Prostate gland (tissue), 2 donors: Measurements from ENCODE around the gene RBM41. TPM values are rescaled to one million over a fixed set of nuclear protein-coding genes. Genes with fewer than 3 reads are reported as not detected.
A peak's percentile ranks its signal among the peaks of the same experiment; 100 is the strongest.
"Not testable (repeated sequence)": the region's sequence is repeated elsewhere in the genome, so short reads cannot be mapped to it uniquely, and the experiment has no call there.

ENCODE experiments used
- DNase-seq: peaks from one replicate; pipeline ENCODE4 v3.0.0-alpha.2; 2019; ENCODE audit warnings: low spot score
- H3K27ac ChIP-seq, 2 donors: fragments of 200-600 bp; sonication (generic); 2 replicates each; pipeline ENCODE4 v1.5.1; 2017 to 2019
- H3K27me3 ChIP-seq: fragments of 200-600 bp; sonication (generic); replicated peaks from 2 replicates; pipeline ENCODE4 v1.5.1; 2019; ENCODE audit not compliant: insufficient read depth
- H3K36me3 ChIP-seq, 2 donors: fragments of 200-600 bp; sonication (generic); 1 replicate in 1 of 2; 2 replicates in 1 of 2; pipeline versions ENCODE4 v1.5.1 to v1.8.1; 2017 to 2019
- H3K4me1 ChIP-seq: fragments of 200-600 bp; sonication (generic); replicated peaks from 2 replicates; pipeline ENCODE4 v1.5.1; 2019
- H3K4me3 ChIP-seq, 2 donors: fragments of 200-600 bp; sonication (generic); 2 replicates each; pipeline ENCODE4 v1.5.1; 2017 to 2019
- H3K9me3 ChIP-seq: fragments of 200-600 bp; sonication (generic); 2 replicates; pipeline ENCODE4 v1.5.1; 2017
- CTCF ChIP-seq, 4 experiments: fragments of 200-600 bp in 2 of 4; fragments of 450-650 bp in 2 of 4; sonication (generic) in 2 of 4; IDR thresholded peaks; 1 replicate in 3 of 4; 2 replicates in 1 of 4; pipeline ENCODE4 v1.5.1; 2016 to 2019; ENCODE audit warnings: antibody characterized with exemption in 4 of 4, mild to moderate bottlenecking in 2 of 4, moderate library complexity in 2 of 4
- POLR2A ChIP-seq: fragments of 450-650 bp; IDR thresholded peaks from one replicate; pipeline ENCODE4 v1.6.1; 2016; ENCODE audit warnings: antibody characterized with exemption, mild to moderate bottlenecking
- POLR2AphosphoS5 ChIP-seq: sonication (generic); formaldehyde crosslinking; IDR thresholded peaks from one replicate; pipeline ENCODE4 v1.6.1; 2017; ENCODE audit warnings: antibody characterized with exemption
- WGBS: methylation state at CpG from one replicate; pipeline ENCODE4 v1.1.5; 2018; 5-methylcytosine and 5-hydroxymethylcytosine counted together
- intact Hi-C: fragments of 100-400 bp; cut with DNase I; formaldehyde crosslinking; loops from one replicate; pipeline ENCODE4 v1.14.2; 2022
- total RNA-seq, 2 donors: library from RNA; depleted of rRNA; stranded (reverse); fragments of >200 nt; gene quantifications; one replicate each; pipeline ENCODE4 v1.1.0, GENCODE V29; 2016

Gene RBM41
- total RNA-seq = 10 to 100 TPM; 11.4 to 18.8 TPM

- Histone ChIP-seq H3K4me3 (peak within 1 kb of the TSS; percentile 43 to 49), H3K9me3 (no peaks in the 10 kb centered on the region), H3K4me1 (no peaks in the 10 kb centered on the region), H3K36me3 (no peaks in the 10 kb centered on the region), H3K27me3 (no peaks in the 10 kb centered on the region), H3K27ac (peak within 1 kb of the TSS; percentile 55 to 72)
- intact Hi-C loops = no loop called here
- WGBS = 0% methylated on average over 27 of the region's 37 CpGs
- TF ChIP-seq POLR2AphosphoS5 = peak; percentile 68
- TF ChIP-seq POLR2A = no peak
- peak; percentile 82 for DNase-seq
Observed at GRCh38 chrX:107118322-107119147, at the start of gene RBM41. Gene RBM41, minus strand, starts transcription at chrX:107118822. Its CDS starts 49 bp downstream, at chrX:107118773.

- Histone ChIP-seq H3K36me3 (no peaks in the 10 kb centered on the region), H3K27me3 (no peaks in the 10 kb centered on the region), H3K27ac (no peak overlapping the region), H3K4me1 (no peaks in the 10 kb centered on the region), H3K4me3 (no peak overlapping the region), H3K9me3 (no peaks in the 10 kb centered on the region)
- no peak for DNase-seq
- TF ChIP-seq CTCF (IDR thresholded peaks at IDR 0.05) (no peak), POLR2AphosphoS5 (no peak), POLR2A (no peak)
- intact Hi-C loops = no loop called here
Observed at GRCh38 chrX:107168257-107168656, 49.6 kb upstream of the RBM41 start.

- DNase-seq = no peak
- TF ChIP-seq POLR2A (no peak), CTCF (IDR thresholded peaks at IDR 0.05) (no peak), POLR2AphosphoS5 (no peak)
- H3K4me3 ChIP-seq = no peak overlapping the region
- intact Hi-C loops = no loop called here
- H3K27me3 ChIP-seq = no peaks in the 10 kb centered on the region
- 88% methylated on average over 3 of the region's 3 CpGs for WGBS
- H3K4me1 ChIP-seq = no peaks in the 10 kb centered on the region
- no peak overlapping the region for H3K27ac ChIP-seq
- no peaks in the 10 kb centered on the region for H3K9me3 ChIP-seq
- H3K36me3 ChIP-seq = no peaks in the 10 kb centered on the region
Observed at GRCh38 chrX:107167163-107167921, 48.7 kb upstream of the RBM41 start.

- intact Hi-C loops, H3K4me3 ChIP-seq, H3K27ac ChIP-seq, DNase-seq, H3K4me1 ChIP-seq, H3K36me3 ChIP-seq, H3K9me3 ChIP-seq, H3K27me3 ChIP-seq: not testable (repeated sequence)
- WGBS = no CpG with 5 or more reads among the region's 4 CpGs
Observed at GRCh38 chrX:107157618-107158017, 39.0 kb upstream of the RBM41 start.

- intact Hi-C loops, H3K36me3 ChIP-seq, H3K9me3 ChIP-seq, DNase-seq, H3K4me1 ChIP-seq, H3K27ac ChIP-seq, H3K27me3 ChIP-seq: not testable (repeated sequence)
- 37% methylated on average over 6 of the region's 32 CpGs for WGBS
- H3K4me3 ChIP-seq = peak overlapping the region in 1 of 2 donors; percentile 13
Observed at GRCh38 chrX:107155621-107156430, 37.2 kb upstream of the RBM41 start.
